HepG2 (cell line): ENCODE results near the gene PCBP4.

Source experiments
- BHLHE40 ChIP-seq: IDR thresholded peaks from 2 replicates; pipeline ENCODE4 v1.6.1; 2011; ENCODE audit warnings: low read length, improper control_type of control experiment
- BRD4 ChIP-seq: sonication (generic); formaldehyde crosslinking; IDR thresholded peaks from 2 replicates; pipeline ENCODE4 v1.4.0; 2020; ENCODE audit warnings: missing genetic modification reagents
- POLR2A ChIP-seq, 2 experiments: IDR thresholded peaks; 2 replicates each; pipeline ENCODE4 v1.6.1; 2011; ENCODE audit warnings: low read depth in 2 of 2, low read length in 2 of 2, mild to moderate bottlenecking in 1 of 2, moderate library complexity in 1 of 2; ENCODE audit not compliant: insufficient read depth in 1 of 2
- ZNF24 ChIP-seq: fragments of 450-650 bp; IDR thresholded peaks from 2 replicates; pipeline ENCODE4 v1.6.1; 2017; ENCODE audit warnings: antibody characterized with exemption, mild to moderate bottlenecking
- ZNF335 ChIP-seq: sonication (generic); formaldehyde crosslinking; IDR thresholded peaks from 2 replicates; pipeline ENCODE4 v1.4.0; 2020; ENCODE audit warnings: missing genetic modification reagents
- TF ChIP-seq, protein P1 (sequence below): sonication (generic); formaldehyde crosslinking; IDR thresholded peaks from 2 replicates; pipeline ENCODE4 v1.5.0; 2020; ENCODE audit warnings: mild to moderate bottlenecking, missing genetic modification reagents, moderate library complexity
- TF ChIP-seq, protein P2 (sequence below), 2 experiments: sonication (generic) in 1 of 2; formaldehyde crosslinking in 1 of 2; IDR thresholded peaks; 2 replicates each; pipeline versions ENCODE4 v1.5.1 to v1.6.1; 2011 to 2020; ENCODE audit warnings: borderline replicate concordance in 1 of 2, low read depth in 1 of 2, low read length in 1 of 2, mild to moderate bottlenecking in 1 of 2, missing genetic modification reagents in 1 of 2, moderate library complexity in 1 of 2

DNA sequence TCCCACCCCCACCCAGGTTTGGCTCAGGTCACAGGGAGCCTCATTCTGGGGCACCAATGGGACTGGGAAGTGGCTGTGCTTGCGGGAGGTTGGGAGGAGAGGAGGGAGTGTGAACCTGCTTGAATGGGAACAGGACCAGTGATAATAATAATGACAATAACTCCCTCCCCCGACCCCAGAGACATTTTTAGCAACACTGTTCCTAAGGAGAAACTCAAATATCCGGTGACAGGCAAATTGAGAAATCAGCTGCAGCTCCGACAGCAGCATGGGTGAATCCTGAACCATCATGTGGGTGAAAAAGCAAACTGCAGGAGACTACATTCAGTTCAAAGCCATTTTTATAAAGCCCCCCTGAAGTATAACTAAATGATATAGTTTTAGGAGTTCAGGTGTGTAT, 40.0 kb upstream of the PCBP4 start:
- no peak for TF ChIP-seq ZNF24
- no peak for TF ChIP-seq BRD4
- TF ChIP-seq POLR2A (IDR thresholded peaks at IDR 0.05; ENCODE audit: insufficient read depth in 1 of 2, low read depth in 2 of 2, low read length in 2 of 2), result no peak
- TF ChIP-seq, protein P1, sequence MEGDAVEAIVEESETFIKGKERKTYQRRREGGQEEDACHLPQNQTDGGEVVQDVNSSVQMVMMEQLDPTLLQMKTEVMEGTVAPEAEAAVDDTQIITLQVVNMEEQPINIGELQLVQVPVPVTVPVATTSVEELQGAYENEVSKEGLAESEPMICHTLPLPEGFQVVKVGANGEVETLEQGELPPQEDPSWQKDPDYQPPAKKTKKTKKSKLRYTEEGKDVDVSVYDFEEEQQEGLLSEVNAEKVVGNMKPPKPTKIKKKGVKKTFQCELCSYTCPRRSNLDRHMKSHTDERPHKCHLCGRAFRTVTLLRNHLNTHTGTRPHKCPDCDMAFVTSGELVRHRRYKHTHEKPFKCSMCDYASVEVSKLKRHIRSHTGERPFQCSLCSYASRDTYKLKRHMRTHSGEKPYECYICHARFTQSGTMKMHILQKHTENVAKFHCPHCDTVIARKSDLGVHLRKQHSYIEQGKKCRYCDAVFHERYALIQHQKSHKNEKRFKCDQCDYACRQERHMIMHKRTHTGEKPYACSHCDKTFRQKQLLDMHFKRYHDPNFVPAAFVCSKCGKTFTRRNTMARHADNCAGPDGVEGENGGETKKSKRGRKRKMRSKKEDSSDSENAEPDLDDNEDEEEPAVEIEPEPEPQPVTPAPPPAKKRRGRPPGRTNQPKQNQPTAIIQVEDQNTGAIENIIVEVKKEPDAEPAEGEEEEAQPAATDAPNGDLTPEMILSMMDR, result no peak
- no peak for TF ChIP-seq ZNF335 (CRISPR knock-in tag)
- TF ChIP-seq, protein P2, sequence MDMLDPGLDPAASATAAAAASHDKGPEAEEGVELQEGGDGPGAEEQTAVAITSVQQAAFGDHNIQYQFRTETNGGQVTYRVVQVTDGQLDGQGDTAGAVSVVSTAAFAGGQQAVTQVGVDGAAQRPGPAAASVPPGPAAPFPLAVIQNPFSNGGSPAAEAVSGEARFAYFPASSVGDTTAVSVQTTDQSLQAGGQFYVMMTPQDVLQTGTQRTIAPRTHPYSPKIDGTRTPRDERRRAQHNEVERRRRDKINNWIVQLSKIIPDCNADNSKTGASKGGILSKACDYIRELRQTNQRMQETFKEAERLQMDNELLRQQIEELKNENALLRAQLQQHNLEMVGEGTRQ (IDR thresholded peaks at IDR 0.05; ENCODE audit: low read depth, low read length), result no peak
- TF ChIP-seq, protein P2 (CRISPR knock-in tag; IDR thresholded peaks at IDR 0.05; ENCODE audit: borderline replicate concordance), result no peak
- TF ChIP-seq BHLHE40, result no peak
